Measurements from ENCODE around the gene IFRD2. TPM values are rescaled to one million over a fixed set of nuclear protein-coding genes. Genes with fewer than 3 reads are reported as not detected.

IFRD2 gene
- total and polyA plus RNA-seq, 2 of the 8 experiments (the other 6 are each of a cell fraction or from before 2014, with no cell fraction given) = 76.7 to 88.8 TPM

GRCh38 chr3:50322386-50323091, 30.3 kb upstream of the IFRD2 start, which contains the start of gene HYAL2:
HYAL2 (minus strand) TSS chr3:50322745; CDS start chr3:50320489, 2,256 bp downstream.
- Histone ChIP-seq H4K5ac (ENCODE audit: insufficient read length, low read depth, low read length) (peak within 1 kb of the TSS; percentile 64), H4K8ac (ENCODE audit: extremely low read depth, insufficient read depth, low read length) (peak within 1 kb of the TSS; percentile 36; the same call in 1 of the 2 replicates), H3K23ac (ENCODE audit: insufficient read length) (peak within 1 kb of the TSS; percentile 18), H2BK15ac (ENCODE audit: low read length) (peak within 1 kb of the TSS; percentile 88; the same call in 1 of the 2 replicates), H2BK5ac (ENCODE audit: low read depth, low read length) (peak within 1 kb of the TSS; percentile 99), H3K36me3 (ENCODE audit: control insufficient read depth in 2 of 4, insufficient read depth in 4 of 4, low read length in 3 of 4) (peaks cover 22 to 30% (median 26%) of the 10 kb centered on the region in 4 experiments), H2BK12ac (ENCODE audit: low read depth, low read length) (peak within 1 kb of the TSS; percentile 92), H3K4me3 (ENCODE audit: extremely low read depth in 1 of 4, insufficient read depth in 2 of 4, low read depth in 3 of 4, low read length in 4 of 4) (peak within 1 kb of the TSS; percentile 89 to 96 (median 94)), H2AK5ac (ENCODE audit: low read depth, low read length) (no peak within 1 kb of the TSS), H3K18ac (ENCODE audit: extremely low read depth, low read length) (peak within 1 kb of the TSS; percentile 97), H3K4me2 (ENCODE audit: insufficient read depth in 1 of 2, low read depth in 2 of 2, low read length in 2 of 2) (peak within 1 kb of the TSS; percentile 97), H4K91ac (replicated peaks; ENCODE audit: insufficient read length, low read length) (peak within 1 kb of the TSS; percentile 91), H2AFZ (ENCODE audit: low read length) (peak within 1 kb of the TSS; percentile 29; the same call in 1 of the 2 replicates), H3K9me3 (ENCODE audit: insufficient read depth in 2 of 2, low read depth in 1 of 2, low read length in 1 of 2) (no peaks in the 10 kb centered on the region), H3K27ac (ENCODE audit: low read depth, low read length) (peak within 1 kb of the TSS; percentile 100), H3K14ac (ENCODE audit: insufficient read length) (no peak within 1 kb of the TSS), H4K20me1 (replicated peaks in 1 of 2; ENCODE audit: control insufficient read depth in 1 of 2, insufficient read depth in 2 of 2, low read length in 2 of 2) (peaks cover 11 to 25% of the 10 kb centered on the region in 2 experiments), H3K23me2 (ENCODE audit: low read depth, low read length) (peaks cover 22% of the 10 kb centered on the region), H3K79me2 (ENCODE audit: control insufficient read depth in 1 of 2, insufficient read depth in 2 of 2, low read length in 2 of 2) (peaks cover 0 to 33% of the 10 kb centered on the region in 2 experiments; a peak in 3 of 4 replicates), H3K4ac (replicated peaks; ENCODE audit: insufficient read length, low read depth, low read length) (peak within 1 kb of the TSS; percentile 55), H2BK120ac (replicated peaks; ENCODE audit: low read depth, low read length) (peak within 1 kb of the TSS; percentile 26), H3K56ac (replicated peaks; ENCODE audit: insufficient read length, low read depth, low read length) (peak within 1 kb of the TSS; percentile 84), H2BK20ac (ENCODE audit: low read length) (peak within 1 kb of the TSS; percentile 72; the same call in 1 of the 2 replicates), H3K79me1 (ENCODE audit: low read depth, low read length) (peaks cover 22% of the 10 kb centered on the region), H3K9ac (replicated peaks in 1 of 4; ENCODE audit: extremely low read depth in 1 of 4, low read depth in 3 of 4, low read length in 3 of 4) (peak within 1 kb of the TSS; percentile 95 to 100 (median 98)), H3K27me3 (replicated peaks in 1 of 4; ENCODE audit: control insufficient read depth in 3 of 4, extremely low read depth in 1 of 4, insufficient read depth in 3 of 4, low read length in 3 of 4) (no peaks in the 10 kb centered on the region), H3K4me1 (replicated peaks in 1 of 4; ENCODE audit: control insufficient read depth in 3 of 4, insufficient read depth in 4 of 4, low read length in 3 of 4) (peaks cover 0 to 40% (median 21%) of the 10 kb centered on the region in 4 experiments; a peak in 6 of 7 replicates)
- ChIA-PET CTCF (ENCODE audit: partially characterized antibody) (interaction anchor here (0.8 to 7.5 kb wide), 17 partner anchors 7 to 131 kb away, joined by 3 to 75 read pairs (median 11); partner anchors contain the start of genes GNAT1, HYAL1, IFRD2 and LSMEM2), POLR2A (ENCODE audit: partially characterized antibody) (interaction anchor here (0.7 to 12.6 kb wide), 12 partner anchors 7 to 87 kb away, joined by 3 to 149 read pairs (median 8); partner anchors contain the start of genes GNAI2, HYAL1, HYAL3 and IFRD2)
- TF ChIP-seq SAP30 (IDR thresholded peaks at IDR 0.05; ENCODE audit: insufficient read depth, insufficient replicate concordance, low read length) = peak; percentile 12
- peak; percentile 38; the same call in 1 of the 2 replicates for TF ChIP-seq PHF8 (conservative IDR thresholded peaks at IDR 0.05; ENCODE audit: low read depth, low read length)
- no peak for TF ChIP-seq RBBP5 (IDR thresholded peaks at IDR 0.05; ENCODE audit: borderline replicate concordance, low read depth, low read length)
- TF ChIP-seq SIN3A (conservative IDR thresholded peaks at IDR 0.05 in 1 of 2, IDR thresholded peaks at IDR 0.05 in 1 of 2; ENCODE audit: low read depth in 1 of 2, low read length in 2 of 2) = no peak; a peak in 1 of 4 replicates
- TF ChIP-seq KDM4A (IDR thresholded peaks at IDR 0.05; ENCODE audit: low read depth, low read length, severe bottlenecking) = peak; percentile 35
- 7% methylated on average over 18 of the region's 31 CpGs; no CpG with 5 or more reads in 1 of the 2 experiments for WGBS, 2 experiments (ENCODE audit: extremely low coverage in 1 of 2, insufficient coverage in 1 of 2, insufficient read length in 1 of 2, insufficient replicate concordance in 2 of 2, low coverage in 1 of 2, low lambda C conversion rate in 2 of 2, missing lambda C conversion rate in 1 of 2)
- DNase-seq (ENCODE audit: low read depth in 1 of 2, low spot score in 2 of 2) (peak in 1 of 2 experiments; percentile 76), FAIRE-seq (no peak)

Data from H1 (cell line).